GM19324 (cell line): ENCODE data around the gene ASCL1.

ENCODE experiments used
- ATAC-seq: cut with Tn5 transposase; IDR thresholded peaks from one replicate; pipeline ENCODE4 v1.9.1; 2021; ENCODE audit warnings: mild to moderate bottlenecking, moderate library complexity; ENCODE audit not compliant: unreplicated experiment, low FRiP score

ASCL1 gene

GRCh38 chr12:102973583-102973982, 16.1 kb downstream of the ASCL1 start:
- ATAC-seq = no peak

- no peak for ATAC-seq
Measured at GRCh38 chr12:102976609-102977280, 19.3 kb downstream of the ASCL1 start.

- ATAC-seq = no peak
Measured at GRCh38 chr12:102977945-102978706, 20.7 kb downstream of the ASCL1 start.

GRCh38 chr12:102980350-102980749, 22.9 kb downstream of the ASCL1 start:
- ATAC-seq = no peak

- no peak for ATAC-seq
Measured at GRCh38 chr12:102990419-102990818, 32.9 kb downstream of the ASCL1 start.

- no peak for ATAC-seq
Measured at GRCh38 chr12:102992297-102992696, 34.8 kb downstream of the ASCL1 start.

- no peak for ATAC-seq
Measured at GRCh38 chr12:102992720-102993119, 35.2 kb downstream of the ASCL1 start.

- ATAC-seq = no peak
Measured at GRCh38 chr12:102993537-102993936, 36.1 kb downstream of the ASCL1 start.

- ATAC-seq = no peak
Measured at GRCh38 chr12:102995372-102995771, 37.9 kb downstream of the ASCL1 start.
